AG04450 (cell line): Measurements from ENCODE around the gene KBTBD13. TPM values are rescaled to one million over a fixed set of nuclear protein-coding genes. Genes with fewer than 3 reads are reported as not detected.

Experiments used
- CTCF ChIA-PET: fragments of 300-600, 350-600 bp; formaldehyde crosslinking; extraction: SDS; loops from one replicate; lab custom pipeline; 2022; ENCODE audit warnings: antibody characterized with exemption, inconsistent platforms; lab: Charles Lee
- POLR2A ChIA-PET: fragments of 350-600 bp; formaldehyde crosslinking; extraction: SDS; loops from one replicate; lab custom pipeline; 2021; ENCODE audit warnings: antibody characterized with exemption, inconsistent platforms; lab: Yijun Ruan, JAX
- DNase-seq: peaks from one replicate; pipeline ENCODE4 v3.0.0-alpha.2; 2011; ENCODE audit warnings: low read depth, low spot score
- H3K27ac ChIP-seq: one replicate; pipeline ENCODE4 v1.5.1; 2012; ENCODE audit warnings: low read depth, low read length, control low read depth
- H3K27me3 ChIP-seq: one replicate; pipeline ENCODE4 v1.6.0; 2012; ENCODE audit warnings: low read length; ENCODE audit not compliant: control insufficient read depth, insufficient read depth
- H3K4me3 ChIP-seq: 2 replicates; pipeline ENCODE4 v1.5.1; 2011; ENCODE audit warnings: mild to moderate bottlenecking, low read depth, low read length, control low read depth
- H3K9me3 ChIP-seq: 2 replicates; pipeline ENCODE4 v1.5.1; 2012; ENCODE audit warnings: low read length; ENCODE audit not compliant: control insufficient read depth, insufficient read depth
- CTCF ChIP-seq: IDR thresholded peaks from 2 replicates; pipeline ENCODE4 v1.5.1; 2011; ENCODE audit warnings: low read depth, low read length, control low read depth, inconsistent platforms
- polyA plus RNA-seq: library from polyadenylated mRNA; depleted of rRNA; stranded (reverse); fragments of >200 nt; gene quantifications from 2 replicates; pipeline ENCODE4 v1.2.3, GENCODE V29; 2011

The KBTBD13 gene
- polyA plus RNA-seq, 1 experiment: not detected

DNA sequence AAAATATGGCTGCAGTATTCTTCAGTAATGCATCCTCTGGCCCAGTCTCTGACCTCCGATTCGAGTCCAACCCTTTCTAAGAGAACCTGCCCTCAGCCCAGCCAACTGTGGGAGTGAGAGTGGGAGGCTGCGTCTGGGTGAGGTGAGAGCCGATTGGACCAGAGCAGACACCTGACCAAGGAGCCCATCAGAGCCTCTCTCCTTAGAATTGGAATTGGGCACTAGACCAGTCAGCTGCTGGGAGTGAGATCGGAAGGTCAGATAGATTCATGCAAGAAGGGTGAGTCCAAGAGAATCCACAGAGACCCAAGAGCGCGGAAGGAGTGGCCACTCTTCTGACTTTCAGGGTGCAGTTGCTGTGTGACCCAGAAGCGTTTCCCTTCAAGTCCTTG lies 19.0 kb upstream of the KBTBD13 start:
- POLR2A ChIA-PET: no interaction called here
- H3K27ac ChIP-seq: no peak overlapping the region
- H3K4me3 ChIP-seq: no peak overlapping the region
- CTCF ChIA-PET: interaction anchor here (2.4 to 6.2 kb wide), 2 partner anchors 25 to 29 kb away, joined by 6 to 83 read pairs; no protein-coding TSS in a partner anchor
- no peak for TF ChIP-seq CTCF
- no peak for DNase-seq
- peaks cover 7% of the 10 kb centered on the region for H3K27me3 ChIP-seq
- peaks cover 4% of the 10 kb centered on the region for H3K9me3 ChIP-seq

DNA sequence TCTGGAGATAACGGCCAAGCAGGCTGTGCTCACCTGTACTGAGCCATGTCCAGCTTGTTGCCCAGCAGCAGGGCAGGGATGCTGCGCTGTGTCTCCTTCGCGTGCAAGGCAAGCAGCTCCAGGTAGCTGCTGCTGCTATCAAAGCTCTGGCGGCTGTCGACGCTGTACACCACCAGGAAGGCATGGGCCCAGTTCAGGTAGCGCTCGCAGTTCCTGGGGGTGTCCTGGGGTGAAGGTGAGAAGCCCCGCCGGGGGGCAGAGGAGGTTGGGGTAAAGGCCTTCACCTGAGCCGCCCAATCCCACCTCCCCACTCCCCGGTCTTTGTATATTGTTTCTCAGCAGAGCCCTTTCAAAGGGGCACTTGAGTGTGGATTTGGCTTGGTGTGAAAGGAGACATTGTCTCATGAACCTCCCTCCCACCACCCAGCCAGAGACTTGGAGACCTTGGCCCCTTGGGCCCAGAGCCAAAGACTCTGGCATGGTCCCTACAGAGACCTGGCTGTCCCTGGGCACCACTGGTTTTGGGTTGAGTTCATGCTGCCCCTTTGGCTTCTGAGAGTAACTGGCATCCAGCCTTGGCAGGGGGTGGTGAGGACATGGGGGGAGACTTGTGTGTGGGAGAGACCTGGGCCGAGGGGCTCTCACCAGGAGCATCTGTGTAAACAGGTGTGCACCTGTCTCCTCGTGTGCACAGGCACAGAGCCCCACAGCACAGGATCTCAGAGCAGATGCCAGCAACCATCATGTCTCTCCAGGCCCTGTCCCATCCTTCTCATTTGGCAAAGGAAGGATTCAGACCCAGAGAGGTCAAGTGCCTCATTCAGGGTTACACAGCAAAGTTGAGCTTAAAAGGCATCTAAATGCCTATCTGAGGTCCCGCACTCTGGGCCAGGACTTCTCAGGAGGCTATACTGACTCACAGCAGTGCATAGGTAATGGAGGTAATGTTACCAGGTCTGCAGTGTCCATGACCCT lies 17.9 kb upstream of the KBTBD13 start:
- CTCF ChIA-PET: interaction anchor here (0.5 to 1.3 kb wide), 2 partner anchors 31 to 43 kb away, joined by 3 to 4 read pairs; no protein-coding TSS in a partner anchor
- Histone ChIP-seq H3K4me3 (no peak overlapping the region), H3K27me3 (peaks cover 7% of the 10 kb centered on the region), H3K9me3 (peaks cover 4% of the 10 kb centered on the region), H3K27ac (no peak overlapping the region)
- DNase-seq: no peak
- no peak for TF ChIP-seq CTCF
- POLR2A ChIA-PET: interaction anchor here (1.5 kb wide), 1 partner anchor 10 kb away, joined by 4 read pairs; no protein-coding TSS in a partner anchor

DNA sequence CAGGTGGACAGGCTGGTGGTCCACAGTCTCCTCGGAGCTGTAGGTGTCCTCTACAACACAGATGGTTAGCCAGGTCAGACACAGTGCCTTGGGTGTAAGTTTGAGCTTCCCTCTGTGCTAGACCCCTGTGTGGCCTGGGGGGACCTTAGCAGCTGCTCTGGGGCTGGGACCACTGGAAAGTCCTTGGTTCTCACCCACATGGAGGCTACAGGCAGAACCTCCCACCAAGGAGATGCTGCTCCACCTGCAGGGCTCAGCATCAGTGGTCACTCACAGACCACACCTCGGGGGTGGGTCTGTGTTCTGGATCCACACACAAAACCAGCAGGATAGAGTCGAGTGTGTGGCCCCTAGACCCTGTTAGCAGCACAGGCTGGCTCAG lies 17.2 kb upstream of the KBTBD13 start:
- POLR2A ChIA-PET: interaction anchor here (1.5 kb wide), 1 partner anchor 10 kb away, joined by 4 read pairs; no protein-coding TSS in a partner anchor
- peaks cover 7% of the 10 kb centered on the region for H3K27me3 ChIP-seq
- CTCF ChIA-PET: interaction anchor here (1.9 to 2.1 kb wide), 2 partner anchors 26 to 42 kb away, joined by 6 to 8 read pairs; no protein-coding TSS in a partner anchor
- H3K4me3 ChIP-seq: no peak overlapping the region
- DNase-seq: no peak
- no peak for TF ChIP-seq CTCF
- H3K27ac ChIP-seq: no peak overlapping the region
- H3K9me3 ChIP-seq: peaks cover 4% of the 10 kb centered on the region

GRCh38 chr15:65059931-65060596 lies 16.5 kb upstream of the KBTBD13 start:
- no peak for TF ChIP-seq CTCF
- Histone ChIP-seq H3K27me3 (peaks cover 9% of the 10 kb centered on the region), H3K9me3 (peaks cover 4% of the 10 kb centered on the region), H3K4me3 (no peak overlapping the region), H3K27ac (no peak overlapping the region)
- POLR2A ChIA-PET: interaction anchor here (1.5 kb wide), 1 partner anchor 9 kb away, joined by 4 read pairs; no protein-coding TSS in a partner anchor
- no peak for DNase-seq
- CTCF ChIA-PET: interaction anchor here (0.5 to 2.1 kb wide), 3 partner anchors 10 to 41 kb away, joined by 4 to 8 read pairs (median 6); no protein-coding TSS in a partner anchor
